Effector memory CD8-positive, alpha-beta T cell (primary cell): ENCODE measurements around the gene VSIR.

ENCODE experiments used
- ATAC-seq: fragments of 150-1000 bp; cut with Tn5 transposase; replicated peaks from 2 replicates; pipeline ENCODE4 v1.10.0; 2021; ENCODE audit warnings: mild to moderate bottlenecking, moderate library complexity
- DNase-seq, 3 experiments: peaks; one replicate each; pipeline ENCODE4 v3.0.0; 2021
- H3K27ac Mint-ChIP-seq, 2 donors: one replicate each; pipeline ENCODE4 v1.8.0; 2022; ENCODE audit warnings: mild to moderate bottlenecking in 2 of 2, mixed read lengths in 2 of 2, moderate library complexity in 2 of 2
- H3K27me3 Mint-ChIP-seq, 2 donors: one replicate each; pipeline ENCODE4 v1.8.0; 2022; ENCODE audit warnings: mixed read lengths in 2 of 2
- H3K36me3 Mint-ChIP-seq: one replicate; pipeline ENCODE4 v1.8.0; 2022; ENCODE audit warnings: mild to moderate bottlenecking, moderate library complexity, mixed read lengths; ENCODE audit not compliant: insufficient read depth
- H3K4me1 Mint-ChIP-seq, 2 donors: one replicate each; pipeline ENCODE4 v1.8.0; 2022; ENCODE audit warnings: low read depth in 2 of 2, mixed read lengths in 2 of 2
- H3K4me3 Mint-ChIP-seq, 2 donors: one replicate each; pipeline ENCODE4 v1.8.0; 2022; ENCODE audit warnings: mild to moderate bottlenecking in 2 of 2, mixed read lengths in 2 of 2, moderate library complexity in 2 of 2
- H3K9me3 Mint-ChIP-seq, 2 donors: one replicate each; pipeline ENCODE4 v1.8.0; 2022; ENCODE audit warnings: mixed read lengths in 2 of 2

VSIR gene

DNA sequence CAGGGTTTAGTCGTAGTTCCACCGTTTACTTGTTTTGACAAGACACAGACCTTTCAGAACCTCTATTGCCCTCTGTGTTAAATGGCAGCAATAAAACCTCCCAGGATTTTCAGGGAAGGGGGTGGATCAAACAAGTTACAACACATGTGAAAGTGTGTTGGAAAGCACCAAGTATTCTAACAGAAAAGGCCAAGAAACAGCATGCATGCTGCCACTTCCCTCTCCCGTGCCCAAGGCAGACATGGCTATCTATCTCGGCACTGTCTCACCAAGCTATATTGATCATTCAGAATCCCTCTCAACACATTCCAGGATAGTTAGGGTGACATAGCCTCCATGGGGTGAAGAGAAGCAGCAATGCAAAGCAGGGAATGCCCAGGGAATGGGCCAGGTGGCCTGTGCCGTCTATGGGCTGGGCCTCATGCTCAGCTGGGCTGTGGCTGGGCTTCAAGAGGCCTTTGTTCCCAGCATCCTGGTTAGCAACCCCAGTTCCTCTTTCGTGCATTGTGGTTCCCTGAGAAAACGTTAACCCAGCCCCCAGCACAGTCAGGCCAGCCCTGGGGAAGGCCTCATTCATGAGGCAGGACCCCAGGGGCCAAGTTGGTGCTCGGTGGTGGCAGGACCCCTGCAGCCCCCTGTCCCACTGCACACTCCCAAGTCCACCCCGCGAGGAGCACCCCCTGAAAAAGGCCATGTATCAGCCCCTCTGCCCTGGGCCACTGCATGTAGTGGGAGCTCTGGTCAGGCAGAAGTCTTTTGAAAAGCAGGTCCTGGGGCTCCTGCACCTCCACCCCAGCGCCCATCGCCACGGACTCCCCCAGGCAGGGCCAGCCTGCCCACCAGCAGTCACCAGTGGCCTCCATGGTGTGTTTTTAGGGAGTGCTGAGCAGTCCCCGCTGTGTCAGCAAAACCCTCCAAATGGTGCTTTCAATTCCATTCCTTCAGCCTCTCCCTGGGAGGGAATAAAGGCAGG, 25.5 kb downstream of the VSIR start:
- DNase-seq (no peak), ATAC-seq (no peak)
- H3K9me3 Mint-ChIP-seq, result no peaks in the 10 kb centered on the region
- peaks cover 78 to 90% of the 10 kb centered on the region in 2 donors for H3K4me1 Mint-ChIP-seq
- peak overlapping the region; percentile 71 to 82 for H3K4me3 Mint-ChIP-seq
- H3K27ac Mint-ChIP-seq, result peak overlapping the region; percentile 90 to 95
- H3K36me3 Mint-ChIP-seq, result peaks cover 71% of the 10 kb centered on the region
- no peaks in the 10 kb centered on the region for H3K27me3 Mint-ChIP-seq

DNA sequence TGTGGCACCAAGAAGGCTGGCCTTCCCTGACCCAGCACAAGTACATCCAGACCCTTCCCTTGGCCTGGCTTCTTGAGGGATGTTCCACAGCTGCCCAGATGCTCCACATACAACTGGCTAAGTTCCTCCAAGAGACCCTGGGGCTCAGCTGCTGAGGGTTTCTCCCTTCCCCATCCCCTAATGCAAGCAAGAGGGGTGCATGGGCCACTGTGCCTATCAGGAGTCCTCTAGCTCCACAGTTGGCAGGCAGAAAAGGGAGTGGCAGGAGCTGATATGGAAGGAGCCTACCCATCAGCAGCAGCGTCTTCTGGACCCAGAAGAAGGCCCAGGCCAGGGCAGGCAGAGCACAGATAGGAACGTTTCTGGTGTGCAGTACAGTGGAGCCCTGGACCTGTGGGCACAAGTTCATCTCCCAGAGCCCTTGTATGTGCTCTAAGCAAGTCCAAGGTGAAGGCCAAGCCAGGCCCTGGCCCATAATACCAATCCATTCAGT, 26.2 kb downstream of the VSIR start:
- peak overlapping the region; percentile 90 to 95 for H3K27ac Mint-ChIP-seq
- H3K4me1 Mint-ChIP-seq, result peaks cover 78 to 90% of the 10 kb centered on the region in 2 donors
- H3K27me3 Mint-ChIP-seq, result no peaks in the 10 kb centered on the region
- H3K36me3 Mint-ChIP-seq, result peaks cover 67% of the 10 kb centered on the region
- DNase-seq (no peak), ATAC-seq (no peak)
- no peaks in the 10 kb centered on the region for H3K9me3 Mint-ChIP-seq
- peak overlapping the region; percentile 61 to 71 for H3K4me3 Mint-ChIP-seq

DNA sequence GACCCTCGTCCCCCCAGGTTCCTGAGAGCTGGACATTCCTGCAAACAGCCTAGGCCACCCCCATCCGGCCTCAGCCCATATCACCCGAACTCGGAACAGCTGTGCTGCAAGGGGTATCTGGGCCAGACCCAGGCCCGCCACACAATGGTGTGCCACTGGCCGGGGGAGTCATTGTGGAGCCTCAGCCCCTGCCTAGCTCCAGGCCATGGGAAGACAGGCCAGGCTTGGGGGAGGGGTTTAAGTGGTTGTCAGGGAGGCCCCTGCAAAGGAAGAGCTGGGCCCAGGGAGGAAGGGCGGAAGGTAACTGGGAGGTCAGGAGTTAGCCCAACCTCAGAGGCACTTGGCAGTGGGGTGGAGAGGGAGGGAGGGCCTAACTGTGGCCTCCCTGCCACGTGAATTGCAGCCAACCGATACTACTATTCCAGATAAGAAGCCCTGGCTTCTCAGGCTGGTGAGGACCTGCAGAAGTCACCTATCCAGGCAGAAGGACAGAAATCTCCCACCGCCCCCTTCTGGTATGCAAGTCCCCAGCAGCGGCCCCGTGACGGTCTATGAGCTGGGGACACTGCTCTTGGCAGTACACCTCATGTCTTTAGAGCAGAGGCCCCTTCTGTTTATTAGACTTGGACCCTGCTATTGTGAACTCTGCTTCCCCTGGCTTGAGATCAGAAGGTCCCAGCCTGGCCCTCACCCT, 26.8 kb downstream of the VSIR start:
- Mint-ChIP-seq H3K4me1 (peaks cover 79 to 92% of the 10 kb centered on the region in 2 donors), H3K4me3 (peak overlapping the region; percentile 61 to 71), H3K9me3 (no peaks in the 10 kb centered on the region), H3K27ac (peak overlapping the region; percentile 90 to 95), H3K27me3 (no peaks in the 10 kb centered on the region), H3K36me3 (peaks cover 63% of the 10 kb centered on the region)
- ATAC-seq (no peak), DNase-seq (no peak)

GRCh38 chr10:71745664-71746250, 27.6 kb downstream of the VSIR start:
- ATAC-seq, result no peak
- Mint-ChIP-seq H3K9me3 (no peaks in the 10 kb centered on the region), H3K4me1 (peaks cover 83 to 95% of the 10 kb centered on the region in 2 donors), H3K36me3 (peaks cover 58% of the 10 kb centered on the region), H3K27me3 (no peaks in the 10 kb centered on the region), H3K4me3 (peak overlapping the region; percentile 61 to 71), H3K27ac (peak overlapping the region; percentile 90 to 95)
- no peak for DNase-seq

GRCh38 chr10:71744897-71745663, 28.2 kb downstream of the VSIR start:
- Mint-ChIP-seq H3K4me3 (peak overlapping the region; percentile 25 to 71), H3K9me3 (no peaks in the 10 kb centered on the region), H3K36me3 (peaks cover 51% of the 10 kb centered on the region), H3K4me1 (peaks cover 83 to 94% of the 10 kb centered on the region in 2 donors), H3K27me3 (no peaks in the 10 kb centered on the region), H3K27ac (peak overlapping the region; percentile 90 to 95)
- no peak for ATAC-seq
- no peak for DNase-seq

DNA sequence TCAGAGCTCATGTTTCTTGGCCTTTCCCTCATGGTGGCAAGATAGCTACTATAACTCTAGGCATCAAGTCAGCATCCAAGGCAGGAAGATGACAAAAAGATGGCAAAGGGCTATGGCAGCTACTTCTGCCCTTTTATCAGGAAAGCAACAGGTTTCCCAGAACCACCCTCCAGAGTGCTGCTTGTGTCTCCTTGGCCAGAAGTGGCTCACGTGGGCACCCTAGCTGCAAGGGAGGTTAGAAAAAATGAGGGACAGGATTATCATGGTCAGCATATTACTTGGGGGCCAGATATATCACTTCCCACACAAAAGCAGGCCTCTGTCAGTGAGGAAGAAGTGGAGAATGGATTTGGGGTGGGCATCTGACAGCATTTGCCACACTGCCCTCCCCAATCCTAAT, 29.5 kb downstream of the VSIR start:
- ATAC-seq, result no peak
- Mint-ChIP-seq H3K27ac (peak overlapping the region; percentile 90 to 93), H3K9me3 (no peaks in the 10 kb centered on the region), H3K27me3 (no peaks in the 10 kb centered on the region), H3K4me3 (peak overlapping the region in 1 of 2 donors; percentile 71), H3K4me1 (peaks cover 85 to 93% of the 10 kb centered on the region in 2 donors), H3K36me3 (peaks cover 39% of the 10 kb centered on the region)
- DNase-seq, result no peak

DNA sequence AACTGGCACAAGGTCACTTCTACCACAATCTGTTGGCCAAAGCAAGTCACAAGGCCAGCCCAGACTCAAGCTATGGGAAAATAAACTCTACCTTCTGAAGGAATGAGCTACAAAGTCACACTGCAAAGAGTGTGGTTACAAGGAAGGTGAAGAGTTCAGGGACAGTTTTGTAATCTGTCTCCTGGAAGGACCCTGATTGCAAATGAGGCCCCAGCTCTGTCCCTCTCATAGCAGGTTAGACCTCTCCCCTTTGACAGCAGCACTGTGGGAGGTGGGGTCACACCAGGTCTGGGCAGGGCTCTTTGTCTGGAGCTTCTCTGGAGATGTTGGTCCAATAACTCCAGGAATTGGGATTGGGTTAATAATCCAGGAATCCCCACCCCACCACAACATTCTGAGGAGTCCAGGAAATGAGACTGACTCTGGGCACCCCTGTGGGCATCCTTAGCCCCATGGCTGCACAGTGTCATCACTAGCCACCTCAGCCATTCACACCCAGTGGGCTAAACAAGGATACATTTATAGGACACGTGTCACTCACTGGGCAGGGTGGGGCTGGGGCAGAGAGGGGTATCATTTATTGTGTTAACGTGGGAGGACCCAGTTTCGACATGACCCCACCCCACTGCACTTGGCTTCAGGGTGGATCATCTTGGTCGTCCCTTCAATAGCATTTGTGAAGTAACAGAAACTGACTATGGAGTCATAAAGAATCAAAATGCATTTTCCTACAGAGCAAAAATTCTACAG, 30.1 kb downstream of the VSIR start:
- no peak for ATAC-seq
- Mint-ChIP-seq H3K36me3 (peaks cover 33% of the 10 kb centered on the region), H3K9me3 (no peaks in the 10 kb centered on the region), H3K27ac (peak overlapping the region; percentile 90 to 93), H3K4me1 (peaks cover 80 to 92% of the 10 kb centered on the region in 2 donors), H3K27me3 (no peaks in the 10 kb centered on the region), H3K4me3 (peak overlapping the region; percentile 71 to 78)
- DNase-seq, result no peak

DNA sequence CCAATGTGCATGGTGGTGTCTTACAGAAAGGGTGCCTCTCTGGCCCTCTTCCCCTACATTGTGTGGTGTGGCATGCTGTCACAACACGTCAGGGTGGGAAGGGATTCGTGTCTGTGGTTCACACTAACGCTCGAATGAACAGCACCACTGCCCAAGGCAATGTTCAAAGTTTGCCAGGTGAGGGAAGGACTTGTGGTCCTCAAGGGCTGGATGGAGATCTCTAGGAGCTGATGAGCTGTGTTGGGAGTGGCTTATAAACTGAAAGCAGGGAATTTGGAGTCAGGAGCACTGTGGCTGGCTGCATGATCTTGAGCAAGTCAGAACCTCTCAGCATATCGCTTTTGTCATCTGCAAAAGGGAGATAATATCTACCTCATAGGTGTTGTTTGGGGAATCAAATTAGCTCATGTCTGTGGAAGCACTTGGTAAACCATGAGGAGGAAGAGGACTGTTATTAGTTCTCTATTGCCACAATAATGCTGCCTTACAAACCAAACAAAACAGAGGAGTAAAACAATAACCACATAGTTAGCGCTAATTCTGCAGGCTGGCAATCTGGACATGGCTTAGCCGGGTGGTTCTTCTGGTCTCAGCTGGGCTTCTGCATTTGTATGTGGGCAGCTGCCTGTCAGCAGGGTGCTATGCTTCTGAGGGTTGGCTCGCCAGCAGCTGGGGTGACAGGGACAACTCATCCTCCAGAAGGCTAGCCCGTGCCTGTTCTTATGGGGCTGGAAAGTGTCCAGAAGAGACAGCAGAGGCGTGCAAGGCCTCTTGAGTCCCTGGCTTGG, 30.8 kb downstream of the VSIR start:
- DNase-seq, result peak; percentile 42 to 44 (median 44)
- Mint-ChIP-seq H3K27ac (peak overlapping the region; percentile 90 to 93), H3K36me3 (peaks cover 28% of the 10 kb centered on the region), H3K4me1 (peaks cover 80 to 93% of the 10 kb centered on the region in 2 donors), H3K9me3 (no peaks in the 10 kb centered on the region), H3K27me3 (no peaks in the 10 kb centered on the region), H3K4me3 (peak overlapping the region; percentile 71 to 78)
- ATAC-seq, result peak; percentile 84

- H3K4me3 Mint-ChIP-seq, result peak overlapping the region; percentile 71 to 78
- ATAC-seq (no peak), DNase-seq (no peak)
- H3K9me3 Mint-ChIP-seq, result no peaks in the 10 kb centered on the region
- peaks cover 24% of the 10 kb centered on the region for H3K36me3 Mint-ChIP-seq
- H3K27me3 Mint-ChIP-seq, result no peaks in the 10 kb centered on the region
- H3K27ac Mint-ChIP-seq, result peak overlapping the region; percentile 90 to 93
- peaks cover 80 to 92% of the 10 kb centered on the region in 2 donors for H3K4me1 Mint-ChIP-seq
Measured at GRCh38 chr10:71741671-71742070, 31.6 kb downstream of the VSIR start.

DNA sequence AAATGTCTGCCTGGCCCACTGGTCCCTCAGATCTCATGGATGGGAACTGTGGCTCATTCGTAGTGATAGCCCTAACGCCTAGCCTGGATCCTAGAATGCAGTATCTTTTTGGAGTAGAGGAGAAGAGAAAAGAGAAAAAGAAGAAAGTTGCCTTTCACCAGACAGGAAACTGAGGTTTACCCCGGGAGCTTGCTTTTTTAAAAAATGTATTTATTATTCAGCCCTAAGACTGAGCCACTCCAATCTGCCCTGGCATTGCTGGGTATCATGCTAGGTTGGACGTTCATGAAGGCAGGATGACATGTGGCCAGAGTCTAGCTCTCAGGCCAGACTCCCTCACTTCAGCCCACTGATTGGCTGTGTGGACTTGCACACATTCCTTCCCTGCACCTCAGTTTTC, 32.3 kb downstream of the VSIR start:
- Mint-ChIP-seq H3K27ac (peak overlapping the region; percentile 90 to 93), H3K27me3 (no peaks in the 10 kb centered on the region), H3K4me3 (peak overlapping the region; percentile 71 to 78), H3K4me1 (peaks cover 80 to 92% of the 10 kb centered on the region in 2 donors), H3K9me3 (no peaks in the 10 kb centered on the region), H3K36me3 (peaks cover 22% of the 10 kb centered on the region)
- DNase-seq (no peak), ATAC-seq (no peak)

DNA sequence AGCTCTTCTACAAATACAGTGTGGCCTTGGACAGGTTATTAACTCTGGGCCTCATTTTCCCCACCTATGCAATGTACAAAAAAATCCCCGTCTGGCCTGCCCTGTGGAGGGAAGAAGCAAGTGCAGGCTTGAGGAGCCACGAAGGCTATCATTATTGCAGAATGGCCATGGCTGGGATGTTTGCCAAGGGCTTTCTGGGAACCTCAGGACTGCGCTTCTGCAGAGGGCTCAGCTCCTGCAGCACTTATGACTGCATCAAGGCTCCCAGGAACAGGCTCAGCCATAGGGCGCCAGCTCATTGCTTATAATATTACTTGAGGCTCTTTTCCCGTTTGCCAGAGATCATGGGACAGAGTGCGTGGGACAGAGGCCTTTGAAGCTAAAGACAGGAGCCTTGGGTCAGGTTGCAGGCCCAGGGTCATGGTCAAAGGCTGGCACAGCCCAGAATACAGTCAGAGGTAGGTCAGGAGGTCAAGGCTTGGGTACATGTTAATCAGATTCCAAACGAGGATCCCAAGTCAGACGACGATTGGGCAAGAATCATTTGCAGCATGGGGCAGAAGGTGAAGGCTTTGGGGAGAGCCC, 33.2 kb downstream of the VSIR start:
- Mint-ChIP-seq H3K4me1 (peaks cover 80 to 92% of the 10 kb centered on the region in 2 donors), H3K9me3 (no peaks in the 10 kb centered on the region), H3K27ac (peak overlapping the region; percentile 93 to 94), H3K4me3 (peak overlapping the region; percentile 40 to 71), H3K36me3 (peaks cover 19% of the 10 kb centered on the region), H3K27me3 (no peaks in the 10 kb centered on the region)
- ATAC-seq (no peak), DNase-seq (no peak)
